GOT3 (cell line): ENCODE measurements around the gene KRTAP4-1.
"Not testable (repeated sequence)": the region's sequence is repeated elsewhere in the genome, so short reads cannot be mapped to it uniquely, and the experiment has no call there.

Experiments used
- DNase-seq: peaks from one replicate; lab custom pipeline; 2025; ENCODE audit warnings: mixed read lengths; lab: John Stamatoyannopoulos, UW

KRTAP4-1 gene

DNA sequence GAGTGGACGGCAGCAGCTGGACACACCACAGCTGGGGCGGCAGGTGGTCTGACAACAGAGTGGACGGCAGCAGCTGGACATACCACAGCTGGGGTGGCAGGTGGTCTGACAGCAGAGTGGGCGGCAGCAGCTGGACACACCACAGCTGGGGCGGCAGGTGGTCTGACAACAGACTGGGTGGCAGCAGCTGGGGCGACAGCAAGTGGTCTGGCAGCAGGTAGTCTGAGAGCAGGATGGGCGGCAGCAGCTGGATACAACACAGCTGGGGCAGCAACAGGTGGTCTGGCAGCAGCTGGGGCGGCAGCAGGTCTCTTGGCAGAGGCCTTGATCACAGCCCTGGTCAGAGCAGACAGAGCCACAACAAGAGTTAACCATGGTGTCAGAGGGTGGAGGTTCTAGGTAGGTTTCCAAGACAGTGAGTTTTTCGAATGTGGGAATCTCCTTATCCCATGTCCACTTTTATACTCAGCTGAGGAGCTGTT lies at the start of gene KRTAP4-1:
TSS of gene KRTAP4-1 (minus strand) at position 432 of the 482 bp plus-strand sequence. CDS start at position 375, 57 bp downstream.
- DNase-seq, result no peak

DNA sequence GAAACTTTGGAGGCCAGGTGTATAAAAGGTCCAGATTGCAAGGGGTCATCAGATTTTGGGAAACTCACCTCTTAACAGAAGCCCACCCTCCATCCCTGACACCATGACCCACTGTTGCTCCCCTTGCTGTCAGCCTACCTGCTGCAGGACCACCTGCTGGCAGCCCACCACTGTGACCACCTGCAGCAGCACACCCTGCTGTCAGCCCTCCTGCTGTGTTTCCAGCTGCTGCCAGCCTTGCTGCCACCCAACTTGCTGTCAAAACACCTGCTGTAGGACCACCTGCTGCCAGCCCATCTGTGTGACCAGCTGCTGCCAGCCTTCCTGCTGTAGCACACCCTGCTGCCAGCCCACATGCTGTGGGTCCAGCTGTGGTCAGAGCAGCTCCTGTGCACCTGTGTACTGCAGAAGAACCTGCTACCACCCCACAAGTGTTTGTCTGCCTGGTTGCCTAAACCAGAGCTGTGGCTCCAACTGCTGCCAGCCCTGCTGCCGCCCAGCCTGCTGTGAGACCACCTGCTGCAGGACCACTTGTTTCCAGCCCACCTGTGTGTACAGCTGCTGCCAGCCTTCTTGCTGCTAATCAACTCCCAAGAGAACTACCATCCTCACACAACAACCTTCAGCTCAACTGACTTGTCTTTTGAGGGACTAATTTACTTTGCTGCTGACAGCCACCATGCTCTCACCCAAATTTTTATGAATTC lies 47.8 kb upstream of the KRTAP4-1 start, which contains the start of gene KRTAP9-3:
TSS of gene KRTAP9-3 (plus strand) at position 51 of the 707 bp plus-strand sequence. CDS start at position 104, 53 bp downstream.
- not testable (repeated sequence) for DNase-seq

DNA sequence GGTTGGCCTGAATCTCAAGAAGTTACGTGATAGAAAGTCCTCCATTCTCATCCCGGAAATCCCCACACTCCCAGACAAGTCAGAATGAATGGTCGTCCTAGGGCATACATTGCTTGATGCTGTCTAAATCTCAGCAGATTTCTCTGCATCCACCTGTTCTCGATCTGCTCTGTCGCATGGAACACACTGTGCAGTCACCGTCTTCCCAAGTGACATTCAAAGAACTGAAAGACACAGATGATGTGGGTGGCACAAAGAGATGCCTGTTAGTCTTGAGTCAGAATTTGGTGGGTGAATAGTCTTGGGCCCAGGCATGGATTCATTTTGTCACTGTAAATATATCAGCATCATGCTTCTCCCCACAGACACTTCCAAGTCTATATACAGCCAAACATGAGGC lies 47.0 kb upstream of the KRTAP4-1 start:
- no peak for DNase-seq

DNA sequence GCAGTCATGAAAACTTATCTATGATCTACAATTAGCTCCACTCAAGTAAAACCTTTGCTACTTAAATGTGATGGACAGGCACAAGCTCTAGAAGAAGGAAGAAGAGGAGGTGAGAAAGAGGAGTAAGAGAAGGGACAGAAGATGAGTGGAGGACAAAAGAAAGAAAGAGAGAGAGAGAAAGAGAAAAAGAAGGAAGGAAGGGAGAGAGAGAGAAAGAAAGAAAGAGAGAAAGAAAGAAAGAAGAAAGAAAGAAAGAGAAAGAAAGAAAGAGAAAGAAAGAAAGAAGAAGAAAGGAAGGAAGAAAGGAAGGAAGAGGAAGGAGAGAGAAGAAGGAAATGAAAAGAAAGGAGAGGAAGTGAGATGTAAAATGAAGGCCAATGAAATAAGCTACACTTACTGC lies 45.4 kb upstream of the KRTAP4-1 start:
- no peak for DNase-seq

DNA sequence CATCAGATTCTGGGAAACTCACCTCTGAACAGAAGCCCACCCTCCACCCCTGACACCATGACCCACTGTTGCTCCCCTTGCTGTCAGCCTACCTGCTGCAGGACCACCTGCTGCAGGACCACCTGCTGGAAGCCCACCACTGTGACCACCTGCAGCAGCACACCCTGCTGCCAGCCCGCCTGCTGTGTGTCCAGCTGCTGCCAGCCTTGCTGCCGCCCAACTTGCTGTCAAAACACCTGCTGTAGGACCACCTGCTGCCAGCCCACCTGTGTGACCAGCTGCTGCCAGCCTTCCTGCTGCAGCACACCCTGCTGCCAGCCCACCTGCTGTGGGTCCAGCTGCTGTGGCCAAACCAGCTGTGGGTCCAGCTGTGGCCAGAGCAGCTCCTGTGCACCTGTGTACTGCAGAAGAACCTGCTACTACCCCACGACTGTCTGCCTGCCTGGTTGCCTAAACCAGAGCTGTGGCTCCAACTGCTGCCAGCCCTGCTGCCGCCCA lies 41.9 kb upstream of the KRTAP4-1 start, which contains the start of gene KRTAP9-2:
TSS of gene KRTAP9-2 (plus strand) at position 51 of the 498 bp plus-strand sequence. CDS start at position 58, 7 bp downstream.
- not testable (repeated sequence) for DNase-seq

DNA sequence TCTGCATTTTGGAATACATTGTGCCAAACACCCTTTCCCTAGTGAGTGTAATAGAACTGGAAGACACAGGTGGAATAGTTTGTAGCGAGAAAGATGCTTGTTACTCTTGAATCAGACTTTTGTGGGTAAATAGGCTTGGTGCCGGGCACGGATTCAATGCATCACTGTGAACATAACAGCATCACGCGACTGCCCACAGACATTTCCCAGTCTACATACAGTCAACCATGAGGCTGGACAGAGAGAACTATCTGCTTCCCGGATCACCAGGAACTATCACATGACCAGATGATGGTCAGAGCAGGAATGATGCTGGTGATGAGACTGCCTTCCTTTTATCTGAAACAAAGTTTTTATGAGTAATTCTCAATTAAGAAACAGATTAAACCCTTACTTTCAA lies 41.3 kb upstream of the KRTAP4-1 start:
- no peak for DNase-seq

DNA sequence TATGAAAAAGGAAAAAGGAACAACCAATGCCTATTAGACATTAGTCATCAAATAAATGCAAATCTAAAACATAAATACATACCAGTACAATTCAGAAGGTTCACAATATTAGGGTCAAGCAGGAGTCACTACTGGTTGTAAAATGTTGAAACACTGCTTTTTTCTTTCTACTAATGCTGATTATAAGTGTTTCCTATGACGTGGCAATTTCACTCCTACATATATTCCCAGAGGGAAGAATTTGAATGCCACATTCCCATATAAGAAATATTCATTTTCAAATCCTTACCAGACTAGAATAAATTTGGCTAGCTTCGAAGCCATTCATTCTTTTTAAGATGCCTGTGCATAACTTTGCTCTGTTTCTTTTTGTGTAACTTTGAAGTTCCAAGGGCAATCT lies 39.1 kb upstream of the KRTAP4-1 start:
- no peak for DNase-seq

DNA sequence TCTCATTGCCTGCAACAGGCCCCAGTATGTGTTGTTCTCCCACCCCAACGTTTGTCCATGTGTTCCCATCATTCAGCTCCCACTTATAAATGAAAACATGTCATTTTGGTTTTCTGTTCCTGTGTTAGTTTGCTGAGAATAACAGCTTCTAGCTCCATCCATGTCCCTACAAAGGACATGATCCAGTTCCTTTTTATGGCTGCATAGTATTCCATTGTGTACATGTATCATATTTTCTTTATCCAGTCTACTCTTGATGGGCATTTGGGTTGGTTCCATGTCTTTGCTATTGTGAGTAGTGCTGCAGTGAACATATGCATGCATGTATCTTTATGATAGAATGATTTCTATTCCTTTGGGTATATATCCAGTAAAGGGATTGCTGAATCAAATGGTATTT lies 31.0 kb upstream of the KRTAP4-1 start:
- DNase-seq, result no peak

DNA sequence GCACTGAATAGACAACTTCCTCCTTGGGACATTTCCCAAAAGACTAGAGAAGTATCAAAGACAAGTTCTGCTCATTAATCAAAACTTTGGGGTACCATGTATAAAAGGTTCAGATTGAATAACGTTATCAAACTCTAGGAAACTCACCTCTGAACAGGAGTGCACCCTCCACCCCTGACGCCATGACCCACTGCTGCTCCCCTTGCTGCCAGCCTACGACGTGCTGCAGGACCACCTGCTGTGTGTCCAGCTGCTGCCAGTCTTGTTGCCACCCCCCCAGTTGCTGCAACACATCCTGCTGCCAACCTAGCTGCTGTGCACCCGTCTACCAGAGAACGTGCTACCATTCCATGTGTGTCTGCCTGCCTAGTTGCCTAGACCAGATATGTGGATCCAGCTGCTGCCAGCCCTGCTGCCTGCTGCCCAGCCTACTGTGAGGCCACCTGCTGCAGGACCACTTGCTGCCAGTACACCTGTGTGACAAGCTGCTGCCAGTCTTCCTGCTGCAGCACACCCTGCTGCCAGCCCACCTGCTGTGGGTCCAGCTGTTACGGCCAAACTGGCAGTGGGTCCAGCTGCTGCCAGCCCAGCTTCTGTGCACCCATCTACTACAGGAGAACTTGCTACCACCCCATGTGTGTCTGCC lies 27.9 kb upstream of the KRTAP4-1 start:
- no peak for DNase-seq

DNA sequence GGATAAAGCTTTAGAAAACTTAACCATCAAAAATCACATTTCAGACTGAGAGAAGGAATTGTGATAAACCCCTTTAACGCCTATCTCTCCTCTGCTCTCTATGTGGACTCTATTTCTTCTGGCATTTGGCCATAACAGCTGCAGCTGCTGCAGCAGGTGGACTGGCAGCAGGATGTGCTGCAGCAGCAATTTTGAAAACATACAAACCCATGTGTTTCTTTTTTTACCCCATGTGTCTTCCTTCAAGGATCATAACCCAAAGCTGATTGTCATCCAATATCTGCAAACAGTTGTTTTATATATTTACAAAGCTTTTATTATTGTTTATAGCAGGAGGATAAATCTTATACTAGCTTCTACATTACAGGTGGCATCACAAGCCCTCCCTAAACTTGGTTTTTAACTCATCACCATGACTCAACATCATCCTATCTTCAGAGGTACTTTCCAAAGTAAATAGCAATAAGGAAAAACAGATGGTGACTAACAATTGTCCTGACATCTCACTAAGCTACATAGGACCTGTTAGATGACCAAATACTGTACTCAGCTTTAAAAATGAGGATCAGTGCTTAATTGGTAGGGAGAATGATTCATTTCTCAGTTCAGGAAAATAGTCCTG lies 27.2 kb upstream of the KRTAP4-1 start:
- no peak for DNase-seq

DNA sequence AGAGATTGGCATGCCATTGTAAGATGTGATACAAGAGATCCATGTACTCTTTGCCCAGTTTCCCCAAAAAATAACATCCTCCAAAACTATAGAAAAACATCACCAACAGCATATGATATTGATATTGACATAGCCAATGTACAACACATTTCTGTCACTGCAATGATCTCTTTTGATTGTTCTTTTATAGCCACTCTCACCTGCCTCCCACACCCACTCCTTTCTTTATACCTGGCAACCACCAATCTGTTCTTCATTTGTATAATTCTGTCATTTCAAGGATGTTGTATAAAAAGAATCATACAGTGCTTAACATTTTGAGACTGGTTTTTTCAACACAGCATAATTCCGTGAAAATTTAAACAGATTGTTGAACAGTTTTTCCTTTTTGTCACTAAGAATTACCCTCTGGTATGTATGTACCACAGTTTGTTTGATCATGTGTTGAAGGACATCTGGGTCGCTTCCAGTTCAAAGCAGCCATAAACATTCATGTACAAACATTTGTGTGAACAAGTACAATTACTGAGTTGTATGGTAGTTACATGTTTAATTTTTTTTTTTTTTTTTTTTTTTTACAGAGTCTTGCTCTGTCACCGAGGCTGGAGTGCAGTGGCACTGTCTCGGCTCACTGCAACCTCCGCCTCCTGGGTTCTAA lies 14.8 kb upstream of the KRTAP4-1 start:
- no peak for DNase-seq

DNA sequence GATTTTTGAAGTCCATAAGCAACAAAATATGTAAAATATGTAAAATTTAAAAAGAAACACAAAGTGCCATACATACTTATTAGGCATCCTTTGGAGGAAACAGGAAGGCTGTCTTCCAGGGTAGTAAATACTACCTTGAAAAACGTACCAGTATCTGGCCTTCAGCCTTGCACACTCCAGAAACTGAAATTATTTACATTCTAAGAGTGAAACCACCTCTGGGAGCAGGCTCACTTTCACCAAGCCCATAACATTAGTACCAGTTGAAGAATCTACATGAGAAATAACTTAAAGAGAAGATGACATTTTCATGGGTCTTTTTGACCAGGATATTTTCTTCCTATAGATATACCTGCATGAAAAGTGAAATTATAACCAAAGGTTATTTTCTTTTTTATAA lies 11.4 kb upstream of the KRTAP4-1 start:
- DNase-seq, result no peak

DNA sequence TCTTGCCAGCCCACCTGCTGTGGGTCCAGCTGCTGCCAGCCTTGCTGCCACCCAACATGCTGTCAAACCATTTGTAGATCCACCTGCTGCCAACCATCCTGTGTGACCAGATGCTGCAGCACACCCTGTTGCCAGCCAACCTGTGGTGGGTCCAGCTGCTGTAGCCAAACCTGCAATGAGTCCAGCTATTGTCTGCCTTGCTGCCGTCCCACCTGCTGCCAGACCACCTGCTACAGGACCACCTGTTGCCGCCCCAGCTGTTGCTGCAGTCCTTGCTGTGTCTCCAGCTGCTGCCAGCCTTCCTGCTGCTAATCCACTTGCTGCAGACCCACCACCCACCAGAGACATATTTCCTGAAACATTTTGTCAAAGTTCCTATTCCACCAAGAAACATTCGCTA lies 5.6 kb upstream of the KRTAP4-1 start:
- DNase-seq, result no peak

DNA sequence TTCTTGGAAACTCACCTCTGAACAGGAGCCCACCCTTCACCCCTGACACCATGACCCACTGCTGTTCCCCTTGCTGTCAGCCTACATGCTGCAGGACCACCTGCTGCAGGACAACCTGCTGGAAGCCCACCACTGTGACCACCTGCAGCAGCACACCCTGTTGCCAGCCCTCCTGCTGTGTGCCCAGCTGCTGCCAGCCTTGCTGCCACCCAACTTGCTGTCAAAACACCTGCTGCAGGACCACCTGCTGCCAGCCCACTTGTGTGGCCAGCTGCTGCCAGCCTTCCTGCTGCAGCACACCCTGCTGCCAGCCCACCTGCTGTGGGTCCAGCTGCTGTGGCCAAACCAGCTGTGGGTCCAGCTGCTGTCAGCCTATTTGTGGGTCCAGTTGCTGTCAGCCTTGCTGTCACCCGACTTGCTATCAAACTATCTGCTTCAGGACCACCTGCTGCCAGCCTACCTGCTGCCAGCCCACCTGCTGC lies 5.2 kb upstream of the KRTAP4-1 start, which contains the start of gene KRTAP9-1:
TSS of gene KRTAP9-1 (plus strand) at position 51 of the 482 bp plus-strand sequence. CDS start at position 51, 0 bp downstream.
- not testable (repeated sequence) for DNase-seq

DNA sequence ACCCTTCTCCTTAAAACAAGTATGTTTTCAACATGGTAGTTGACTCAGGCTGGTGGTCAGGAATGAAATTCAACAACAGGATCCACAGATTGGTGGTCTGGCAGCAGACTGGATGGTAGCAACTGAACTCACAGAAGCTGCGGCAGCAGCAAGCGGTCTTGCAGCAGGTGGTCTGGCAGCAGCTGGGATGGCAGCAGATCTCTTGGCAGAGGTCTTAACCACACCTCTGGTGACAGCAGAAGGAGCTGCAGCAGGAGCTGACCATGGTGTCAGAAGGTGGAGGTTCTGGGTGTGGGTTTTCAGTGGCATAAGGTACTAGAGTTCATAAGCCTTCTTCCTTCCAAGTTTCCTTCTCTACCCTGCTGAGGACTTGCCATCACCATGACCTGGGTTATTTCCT lies 2.2 kb upstream of the KRTAP4-1 start:
- DNase-seq, result no peak

DNA sequence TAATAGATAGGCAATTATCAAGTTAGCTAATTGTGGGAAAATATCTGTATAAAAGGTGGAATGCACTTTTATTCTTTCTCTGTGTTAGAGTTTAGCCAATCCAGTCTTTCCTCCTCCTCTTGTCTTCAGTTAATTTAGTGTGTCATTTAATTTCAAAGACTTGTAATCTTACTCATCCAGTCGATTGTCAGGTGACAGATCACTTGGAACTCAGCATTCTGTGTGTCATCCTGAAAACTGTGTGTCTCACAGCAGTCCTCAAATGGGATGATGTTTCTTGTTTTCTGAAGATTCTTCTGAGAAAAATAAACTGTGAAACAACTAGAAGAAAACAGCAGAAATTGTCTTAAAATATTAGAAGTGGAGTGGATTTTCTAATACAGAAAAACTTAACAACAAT lies 290 bp upstream of the KRTAP4-1 start:
- no peak for DNase-seq

DNA sequence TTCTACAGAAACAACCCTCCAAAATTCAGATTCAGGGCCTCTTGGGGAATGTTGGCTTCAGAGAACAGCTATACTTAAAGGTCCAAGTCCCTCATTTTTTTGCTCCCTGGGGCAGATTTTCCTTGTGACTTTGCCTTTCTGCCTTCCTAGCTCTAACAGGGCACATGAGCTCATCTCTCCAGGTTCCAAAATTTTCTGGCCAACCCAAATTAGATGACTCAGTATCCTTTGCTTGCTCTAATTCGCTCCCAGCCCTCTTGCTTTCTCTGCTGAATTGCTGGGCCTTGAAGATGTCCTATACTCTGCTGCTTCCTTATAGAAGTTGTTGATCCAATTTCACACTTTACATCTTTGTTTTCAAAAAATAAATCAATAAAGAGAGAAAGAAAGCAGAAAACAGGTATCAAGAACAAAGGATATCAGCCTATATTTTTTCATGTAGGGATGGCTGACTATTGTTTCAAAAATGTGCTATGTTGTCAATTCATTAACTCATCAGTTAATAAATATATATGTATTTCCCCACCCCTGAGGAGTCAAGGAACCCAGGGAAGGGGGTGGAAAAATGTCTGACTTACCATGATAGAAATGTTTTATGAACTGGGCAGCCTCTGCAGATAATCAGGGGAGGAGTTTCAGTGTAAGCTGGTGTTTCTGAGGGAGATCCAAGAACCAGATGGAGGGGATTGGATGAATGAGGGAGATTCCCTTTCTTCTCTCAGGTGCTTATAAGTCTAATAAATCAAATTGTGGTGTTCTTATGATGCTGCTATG lies 5.7 kb downstream of the KRTAP4-1 start:
- no peak for DNase-seq

DNA sequence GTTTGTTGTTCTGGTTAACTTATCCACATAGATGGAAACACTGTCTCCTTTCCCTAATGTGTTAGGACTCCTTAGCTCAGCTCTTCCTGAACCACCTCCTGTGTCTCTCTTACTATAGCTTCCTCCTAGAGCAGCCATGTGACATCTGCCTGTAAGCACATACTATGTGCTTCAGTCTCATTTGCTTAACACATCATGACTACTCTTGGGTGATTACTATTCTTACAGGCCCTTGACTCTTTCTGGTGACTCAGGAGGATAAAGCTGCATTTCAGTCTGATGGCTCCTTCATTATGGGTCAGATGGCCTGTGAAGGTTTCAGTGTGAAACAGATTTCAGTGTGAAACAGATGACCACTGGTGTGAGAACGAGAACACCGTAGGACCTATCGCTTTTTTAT lies 6.4 kb downstream of the KRTAP4-1 start:
- no peak for DNase-seq

DNA sequence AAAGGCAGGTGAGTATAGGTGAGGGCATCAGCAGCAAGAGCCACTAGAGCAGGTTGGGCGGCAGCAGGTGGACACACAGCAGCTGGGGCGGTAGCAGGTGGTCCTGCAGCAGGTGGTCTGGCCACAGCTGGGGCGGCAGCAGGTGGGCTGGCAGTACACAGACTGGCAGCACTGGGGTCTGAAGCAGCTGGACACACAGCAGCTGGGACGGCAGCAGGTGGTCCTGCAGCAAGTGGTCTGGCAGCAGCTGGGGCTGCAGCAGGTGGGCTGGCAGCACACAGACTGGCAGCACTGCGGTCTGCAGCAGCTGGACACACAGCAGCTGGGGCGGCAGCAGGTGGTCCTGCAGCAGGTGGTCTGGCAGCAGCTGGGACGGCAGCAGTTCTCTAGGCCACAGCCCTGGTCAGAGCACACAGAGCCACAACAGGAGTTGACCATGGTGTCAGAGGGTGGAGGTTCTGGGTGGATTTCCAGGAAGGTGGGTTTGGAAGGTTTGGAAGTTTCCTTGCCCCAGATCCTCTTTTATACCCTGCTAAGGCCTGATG lies 6.9 kb downstream of the KRTAP4-1 start, which contains the start of gene KRTAP4-2:
TSS of gene KRTAP4-2 (minus strand) at position 495 of the 545 bp plus-strand sequence. CDS start at position 438, 57 bp downstream.
- no peak for DNase-seq

DNA sequence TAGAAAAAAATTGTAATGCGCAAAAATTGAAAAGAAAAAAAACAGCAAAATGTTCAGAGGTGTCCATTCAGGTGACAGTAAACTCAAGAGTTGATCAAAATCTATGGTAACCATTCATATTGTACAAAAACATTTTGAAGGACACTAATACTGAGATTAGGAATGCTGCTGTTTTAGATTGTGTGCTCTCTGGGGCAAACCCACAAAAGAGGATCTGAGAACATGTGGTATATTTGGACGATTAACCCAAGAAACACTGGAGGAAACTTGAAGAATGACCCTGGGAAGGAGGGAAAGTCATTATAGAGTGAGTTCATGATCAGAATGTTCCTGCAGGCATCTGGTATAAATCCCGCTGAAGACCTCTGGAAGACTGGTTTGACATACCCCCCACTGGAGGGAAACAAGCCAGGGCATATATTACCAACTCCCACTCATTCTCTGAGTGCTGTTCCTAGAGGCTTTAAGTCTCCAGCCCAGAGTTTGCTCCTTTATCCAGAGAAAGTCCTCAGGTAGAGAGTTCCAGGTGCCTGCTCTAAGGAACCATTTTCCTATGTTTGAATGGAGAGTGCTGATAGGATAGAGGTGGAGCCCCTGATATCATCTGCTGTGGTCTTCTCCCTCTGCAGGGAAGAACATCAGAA lies 7.8 kb downstream of the KRTAP4-1 start:
- no peak for DNase-seq
